A673 (cell line): ENCODE data around the gene PLEKHA6. TPM values are rescaled to one million over a fixed set of nuclear protein-coding genes. Genes with fewer than 3 reads are reported as not detected.

ENCODE experiments used
- BruUV-seq: library from RNA; stranded (reverse); fragments of 400-500 nt; replicated peaks from 2 replicates; lab custom pipeline; 2021; lab: Mats Ljungman, UMichigan
- CTCF ChIA-PET: fragments of 300-600 bp; sonication (Branson Sonifier 250); formaldehyde crosslinking; loops from one replicate; lab custom pipeline; 2022; ENCODE audit warnings: antibody characterized with exemption; lab: Charles Lee
- POLR2A ChIA-PET: fragments of 300-600 bp; sonication (Branson Sonifier 250); formaldehyde crosslinking; loops from one replicate; lab custom pipeline; 2022; ENCODE audit warnings: antibody characterized with exemption; ENCODE audit not compliant: low non-redundant PET; lab: Charles Lee
- DNase-seq: peaks from one replicate; pipeline ENCODE4 v3.0.0-alpha.2; 2015; ENCODE audit warnings: low spot score
- H3K27ac ChIP-seq: fragments of 200-600 bp; sonication (generic); 2 replicates; pipeline ENCODE4 v1.5.1; 2016; ENCODE audit warnings: mixed run types, low read depth, mild to moderate bottlenecking, mixed read lengths, antibody characterized with exemption, low read length; ENCODE audit not compliant: poor library complexity, severe bottlenecking
- H3K27me3 ChIP-seq: fragments of 200-600 bp; sonication (generic); replicated peaks from 2 replicates; pipeline ENCODE4 v1.6.1; 2017; ENCODE audit warnings: mixed run types, low read depth, mild to moderate bottlenecking, mixed read lengths, antibody characterized with exemption, low read length; ENCODE audit not compliant: insufficient read depth, poor library complexity
- H3K36me3 ChIP-seq: fragments of 200-600 bp; sonication (generic); 2 replicates; pipeline ENCODE4 v1.6.1; 2016; ENCODE audit warnings: mixed run types, mild to moderate bottlenecking, mixed read lengths, antibody characterized with exemption, low read length; ENCODE audit not compliant: insufficient read depth, poor library complexity, severe bottlenecking
- H3K4me1 ChIP-seq: fragments of 200-600 bp; sonication (generic); 2 replicates; pipeline ENCODE4 v1.6.1; 2017; ENCODE audit warnings: mixed run types, mild to moderate bottlenecking, mixed read lengths, antibody characterized with exemption, low read length; ENCODE audit not compliant: insufficient read depth, poor library complexity, severe bottlenecking
- H3K4me3 ChIP-seq: fragments of 200-600 bp; sonication (generic); 2 replicates; pipeline ENCODE4 v1.5.1; 2016; ENCODE audit warnings: low read depth, mixed run types, mild to moderate bottlenecking, mixed read lengths, low read length; ENCODE audit not compliant: poor library complexity, severe bottlenecking
- H3K9me3 ChIP-seq: fragments of 200-600 bp; sonication (generic); 2 replicates; pipeline ENCODE4 v1.6.1; 2016; ENCODE audit warnings: mixed run types, low read depth, mild to moderate bottlenecking, mixed read lengths, antibody characterized with exemption, low read length; ENCODE audit not compliant: poor library complexity, severe bottlenecking
- EZH2 ChIP-seq: fragments of 200-600 bp; sonication (generic); IDR thresholded peaks from 2 replicates; pipeline ENCODE4 v1.6.1; 2017; ENCODE audit warnings: borderline replicate concordance, low read depth, mild to moderate bottlenecking, mixed read lengths, antibody characterized with exemption, low read length; ENCODE audit not compliant: poor library complexity, severe bottlenecking
- intact Hi-C: fragments of 100-400 bp; cut with micrococcal nuclease; formaldehyde crosslinking; loops from one replicate; pipeline ENCODE4 v1.10.0; 2022; ENCODE audit not compliant: unreplicated experiment
- total RNA-seq: library from RNA; stranded (reverse); gene quantifications from 2 replicates; pipeline ENCODE4 v1.2.3, GENCODE V29; 2021
- TF ChIP-seq, protein P1 (sequence below): fragments of 300-800, 200-600 bp; sonication (generic); conservative IDR thresholded peaks from 2 replicates; pipeline ENCODE4 v1.5.1; 2017; ENCODE audit warnings: low read depth, mild to moderate bottlenecking, antibody characterized with exemption, low read length, moderate library complexity, mixed read lengths

PLEKHA6 gene
- total RNA-seq, 1 experiment from 2014 or later, result 0.58 TPM

DNA sequence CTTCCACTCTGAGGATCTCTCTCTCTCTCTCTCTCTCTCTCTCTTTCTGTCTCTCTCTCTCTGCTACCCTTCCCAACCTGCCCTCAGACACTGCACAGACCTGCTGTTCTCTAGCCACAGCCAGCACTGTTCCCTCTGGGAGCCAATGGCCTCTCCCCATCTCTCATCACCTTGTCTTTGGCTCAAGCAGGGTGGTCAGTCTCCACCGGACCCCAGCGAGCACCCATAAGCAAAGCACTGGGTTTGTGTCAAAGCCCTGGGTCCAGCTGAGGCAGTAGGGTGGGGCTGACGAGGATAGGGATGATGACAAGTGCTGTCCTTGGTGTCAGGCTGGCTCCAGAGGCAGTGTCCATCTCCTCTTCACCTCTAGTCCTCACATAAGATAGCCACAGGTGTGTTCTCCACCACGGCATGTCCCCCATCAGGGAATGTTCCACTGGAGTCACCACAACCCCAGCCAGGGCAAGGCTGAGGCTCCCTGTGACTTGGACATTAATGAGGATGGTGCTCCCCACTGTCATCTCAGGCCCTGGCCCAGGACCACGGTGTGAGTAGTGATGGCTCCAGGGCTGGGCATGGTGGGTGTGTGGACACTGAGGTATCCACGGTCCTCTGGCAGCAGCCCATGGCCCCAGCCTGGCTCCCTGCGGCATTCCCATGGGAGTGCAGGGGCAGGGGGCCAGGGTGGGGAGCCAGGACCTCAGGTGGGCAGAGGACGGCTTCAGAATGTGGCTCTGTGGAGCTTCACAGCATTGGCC lies 137.5 kb downstream of the PLEKHA6 start:
- Histone ChIP-seq H3K36me3 (no peaks in the 10 kb centered on the region), H3K27me3 (no peaks in the 10 kb centered on the region), H3K27ac (no peak overlapping the region), H3K9me3 (no peaks in the 10 kb centered on the region), H3K4me3 (no peak overlapping the region), H3K4me1 (no peaks in the 10 kb centered on the region)
- POLR2A ChIA-PET, result no interaction called here
- BruUV-seq, result no TSS peak
- intact Hi-C loops, result no loop called here
- no peak for DNase-seq
- CTCF ChIA-PET, result no interaction called here
- no peak for TF ChIP-seq EZH2
- TF ChIP-seq, protein P1, sequence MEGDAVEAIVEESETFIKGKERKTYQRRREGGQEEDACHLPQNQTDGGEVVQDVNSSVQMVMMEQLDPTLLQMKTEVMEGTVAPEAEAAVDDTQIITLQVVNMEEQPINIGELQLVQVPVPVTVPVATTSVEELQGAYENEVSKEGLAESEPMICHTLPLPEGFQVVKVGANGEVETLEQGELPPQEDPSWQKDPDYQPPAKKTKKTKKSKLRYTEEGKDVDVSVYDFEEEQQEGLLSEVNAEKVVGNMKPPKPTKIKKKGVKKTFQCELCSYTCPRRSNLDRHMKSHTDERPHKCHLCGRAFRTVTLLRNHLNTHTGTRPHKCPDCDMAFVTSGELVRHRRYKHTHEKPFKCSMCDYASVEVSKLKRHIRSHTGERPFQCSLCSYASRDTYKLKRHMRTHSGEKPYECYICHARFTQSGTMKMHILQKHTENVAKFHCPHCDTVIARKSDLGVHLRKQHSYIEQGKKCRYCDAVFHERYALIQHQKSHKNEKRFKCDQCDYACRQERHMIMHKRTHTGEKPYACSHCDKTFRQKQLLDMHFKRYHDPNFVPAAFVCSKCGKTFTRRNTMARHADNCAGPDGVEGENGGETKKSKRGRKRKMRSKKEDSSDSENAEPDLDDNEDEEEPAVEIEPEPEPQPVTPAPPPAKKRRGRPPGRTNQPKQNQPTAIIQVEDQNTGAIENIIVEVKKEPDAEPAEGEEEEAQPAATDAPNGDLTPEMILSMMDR, result no peak

DNA sequence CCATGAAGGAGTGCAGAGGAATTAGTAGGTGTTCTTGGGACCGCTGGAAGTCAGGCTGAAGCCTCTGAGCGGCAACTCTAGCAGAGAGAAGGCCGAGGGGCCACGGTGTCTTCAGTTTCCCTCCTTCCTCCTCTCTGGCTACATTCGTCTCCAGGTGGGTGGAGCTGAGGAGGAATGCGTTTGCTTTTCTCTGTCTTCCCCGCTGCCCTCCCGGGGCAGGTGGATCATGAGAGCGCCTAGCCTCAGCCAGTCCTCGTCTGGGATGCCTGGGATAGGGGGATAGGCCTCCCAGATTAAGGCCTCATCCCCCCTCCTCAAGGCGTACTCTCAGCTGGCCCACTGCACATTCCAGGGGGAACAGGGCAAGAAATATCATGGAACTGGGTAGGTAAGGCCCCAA lies 138.5 kb downstream of the PLEKHA6 start:
- CTCF ChIA-PET, result no interaction called here
- intact Hi-C loops, result no loop called here
- no peaks in the 10 kb centered on the region for H3K36me3 ChIP-seq
- BruUV-seq, result no TSS peak
- DNase-seq, result no peak
- TF ChIP-seq, protein P1, result no peak
- TF ChIP-seq EZH2, result no peak
- no peak overlapping the region for H3K4me3 ChIP-seq
- no peaks in the 10 kb centered on the region for H3K27me3 ChIP-seq
- no peak overlapping the region for H3K27ac ChIP-seq
- no peaks in the 10 kb centered on the region for H3K9me3 ChIP-seq
- H3K4me1 ChIP-seq, result no peaks in the 10 kb centered on the region
- POLR2A ChIA-PET, result no interaction called here

DNA sequence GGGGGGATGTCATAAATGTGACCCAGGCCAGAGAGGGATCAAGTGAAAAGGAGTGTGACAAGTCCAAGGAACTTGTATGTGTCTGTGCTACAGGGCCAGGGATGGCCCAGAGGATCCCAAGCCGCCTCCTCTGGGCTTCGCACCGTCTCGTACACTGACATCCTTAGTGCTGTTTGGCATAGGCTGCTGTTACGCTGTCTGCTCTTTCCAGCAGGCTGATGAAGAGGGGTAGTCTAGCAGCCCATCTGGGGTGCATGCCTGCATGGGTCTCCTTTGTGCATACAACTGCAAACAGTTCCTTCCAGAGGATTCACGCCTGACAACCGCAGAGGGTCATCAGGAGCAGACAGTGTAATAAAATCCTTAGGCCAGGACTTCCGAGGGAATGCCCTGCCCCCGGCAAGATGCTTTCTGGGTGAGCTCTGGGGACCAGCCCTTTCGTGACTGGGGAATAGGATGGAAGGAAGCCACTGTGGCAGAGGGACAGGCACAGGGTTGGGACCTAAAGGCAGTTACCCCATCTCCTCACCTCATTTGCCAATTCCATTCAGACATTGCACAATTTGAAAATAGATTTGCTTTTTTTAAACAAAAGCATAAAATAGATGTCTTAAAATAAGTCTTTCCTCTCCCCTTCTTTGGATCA lies 139.6 kb downstream of the PLEKHA6 start:
- no peak for TF ChIP-seq EZH2
- TF ChIP-seq, protein P1, result no peak
- Histone ChIP-seq H3K36me3 (no peaks in the 10 kb centered on the region), H3K27ac (no peak overlapping the region), H3K27me3 (no peaks in the 10 kb centered on the region), H3K4me1 (no peaks in the 10 kb centered on the region), H3K4me3 (no peak overlapping the region), H3K9me3 (no peaks in the 10 kb centered on the region)
- no TSS peak for BruUV-seq
- ChIA-PET CTCF (interaction anchor here (0.8 kb wide), 1 partner anchor 13 kb away, joined by 4 read pairs; no protein-coding TSS in a partner anchor), POLR2A (interaction anchor here (0.8 kb wide), 1 partner anchor 75 kb away, joined by 5 read pairs; no protein-coding TSS in a partner anchor)
- intact Hi-C loops, result no loop called here
- DNase-seq, result no peak
